Activated CD4-positive, alpha-beta memory T cell treated with anti-CD3 and anti-CD28 coated beads, Interleukin-2, amount 10 ng/mL, durations not matched to agents 7 days and 5 days (primary cell): ENCODE data around the gene EXOSC3. TPM values are rescaled to one million over a fixed set of nuclear protein-coding genes. Genes with fewer than 3 reads are reported as not detected.
A peak's percentile ranks its signal among the peaks of the same experiment; 100 is the strongest.

Experiments
- CTCF ChIA-PET: fragments of 350-600 bp; sonication (Branson Sonifier 250); formaldehyde crosslinking; loops from one replicate; lab custom pipeline; 2021; ENCODE audit warnings: antibody characterized with exemption, inconsistent platforms; lab: Charles Lee
- POLR2A ChIA-PET: fragments of 350-600 bp; sonication (Branson Sonifier 250); formaldehyde crosslinking; loops from one replicate; lab custom pipeline; 2021; ENCODE audit warnings: antibody characterized with exemption; lab: Charles Lee
- DNase-seq: peaks from one replicate; pipeline ENCODE4 v3.0.0-alpha.2; 2020
- H3K27ac Mint-ChIP-seq: one replicate; pipeline ENCODE4 v1.8.0; 2021; ENCODE audit warnings: mild to moderate bottlenecking, mixed read lengths
- H3K27me3 Mint-ChIP-seq: one replicate; pipeline ENCODE4 v1.8.0; 2021; ENCODE audit warnings: mixed read lengths
- H3K36me3 Mint-ChIP-seq: one replicate; pipeline ENCODE4 v1.8.0; 2021; ENCODE audit warnings: low read depth, mixed read lengths
- H3K4me1 Mint-ChIP-seq: one replicate; pipeline ENCODE4 v1.8.0; 2021; ENCODE audit warnings: mixed read lengths
- H3K4me3 Mint-ChIP-seq: one replicate; pipeline ENCODE4 v1.8.0; 2021; ENCODE audit warnings: mild to moderate bottlenecking, mixed read lengths
- H3K9me3 Mint-ChIP-seq: one replicate; pipeline ENCODE4 v1.8.0; 2021; ENCODE audit warnings: mixed read lengths
- total RNA-seq, 2 experiments: library from RNA; stranded (reverse); gene quantifications; one replicate each; pipeline ENCODE4 v1.2.3, GENCODE V29; 2021

EXOSC3 gene
- total RNA-seq, 2 experiments from 2014 or later, result 66.6 to 69.6 TPM

DNA sequence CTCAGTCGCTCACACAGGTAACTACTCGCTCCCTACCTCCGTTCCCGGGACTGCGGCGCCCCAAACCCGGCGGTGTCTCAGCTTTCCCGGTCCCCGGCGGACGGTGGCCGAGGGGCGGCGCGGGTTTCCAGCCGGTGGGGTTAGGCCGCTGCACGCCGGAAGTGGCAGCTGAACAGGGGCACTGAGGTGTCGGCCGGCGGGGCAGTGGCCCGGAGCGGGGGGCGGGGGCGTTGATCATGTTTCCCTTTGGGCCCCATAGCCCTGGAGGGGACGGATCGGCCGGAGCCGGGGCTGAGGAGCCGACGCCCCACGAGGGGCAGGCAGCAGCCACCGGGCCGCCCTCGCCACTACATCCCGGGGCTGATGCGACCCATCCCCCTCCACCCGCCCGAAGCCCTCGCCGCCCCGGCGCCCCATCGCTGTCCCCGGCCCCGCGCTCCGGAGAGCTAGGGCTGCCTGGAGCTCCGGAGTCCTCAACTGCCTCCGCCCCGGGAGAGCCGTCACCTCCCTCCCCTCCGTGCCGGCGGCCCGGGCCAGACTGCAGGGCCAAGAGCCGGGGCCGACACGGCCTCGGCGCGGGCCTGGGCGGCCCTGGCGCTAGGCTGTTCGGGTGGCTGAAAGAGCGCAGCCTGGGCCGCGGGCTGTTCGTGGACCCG is 15.9 kb upstream of the EXOSC3 start, which contains the start of gene DCAF10:
TSS of gene DCAF10 (plus strand) at position 167 of the 656 bp plus-strand sequence. CDS start at position 237, 70 bp downstream.
- H3K4me3 Mint-ChIP-seq, result peak within 1 kb of the TSS; percentile 89
- CTCF ChIA-PET, result interaction anchor here (0.6 to 1.6 kb wide), 5 partner anchors 11 to 102 kb away, joined by 3 to 6 read pairs (median 3); partner anchors contain the start of gene EXOSC3
- H3K4me1 Mint-ChIP-seq, result peaks cover 40% of the 10 kb centered on the region
- peaks cover 12% of the 10 kb centered on the region for H3K36me3 Mint-ChIP-seq
- peak; percentile 89 for DNase-seq
- no peaks in the 10 kb centered on the region for H3K9me3 Mint-ChIP-seq
- H3K27ac Mint-ChIP-seq, result peak within 1 kb of the TSS; percentile 83
- H3K27me3 Mint-ChIP-seq, result peaks cover 2% of the 10 kb centered on the region
- POLR2A ChIA-PET, result interaction anchor here (0.9 to 9.9 kb wide), 14 partner anchors 10 to 337 kb away, joined by 3 to 118 read pairs (median 4); partner anchors contain the start of genes EXOSC3, SLC25A51, TOMM5 and TRMT10B

DNA sequence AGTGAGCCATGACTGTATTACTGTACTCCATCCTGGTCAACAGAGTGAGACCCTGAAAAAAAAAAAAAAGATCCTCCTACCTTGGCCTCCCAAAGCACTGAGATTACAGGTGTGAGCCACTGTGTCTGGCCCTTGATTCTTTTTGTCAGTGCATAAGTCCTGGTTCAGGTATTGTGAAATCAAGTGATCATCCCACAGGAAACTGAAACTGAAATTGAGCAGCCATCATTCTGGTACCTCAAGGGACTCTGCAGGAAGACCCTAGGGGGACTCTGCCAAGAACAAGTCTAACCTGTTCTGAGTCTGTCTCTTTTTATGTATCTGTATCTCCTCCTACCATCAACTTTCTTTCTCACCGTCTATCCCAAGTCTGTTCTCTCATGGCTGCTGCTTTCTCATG is 13.8 kb upstream of the EXOSC3 start:
- Mint-ChIP-seq H3K36me3 (peaks cover 8% of the 10 kb centered on the region), H3K27me3 (peaks cover 5% of the 10 kb centered on the region), H3K9me3 (no peaks in the 10 kb centered on the region), H3K4me3 (peak overlapping the region; percentile 10), H3K27ac (peak overlapping the region; percentile 41), H3K4me1 (peaks cover 40% of the 10 kb centered on the region)
- POLR2A ChIA-PET, result interaction anchor here (9.9 kb wide), 1 partner anchor 15 kb away, joined by 118 read pairs; the partner anchor contains the start of gene EXOSC3
- DNase-seq, result no peak
- CTCF ChIA-PET, result interaction anchor here (0.7 kb wide), 1 partner anchor 14 kb away, joined by 3 read pairs; no protein-coding TSS in a partner anchor

DNA sequence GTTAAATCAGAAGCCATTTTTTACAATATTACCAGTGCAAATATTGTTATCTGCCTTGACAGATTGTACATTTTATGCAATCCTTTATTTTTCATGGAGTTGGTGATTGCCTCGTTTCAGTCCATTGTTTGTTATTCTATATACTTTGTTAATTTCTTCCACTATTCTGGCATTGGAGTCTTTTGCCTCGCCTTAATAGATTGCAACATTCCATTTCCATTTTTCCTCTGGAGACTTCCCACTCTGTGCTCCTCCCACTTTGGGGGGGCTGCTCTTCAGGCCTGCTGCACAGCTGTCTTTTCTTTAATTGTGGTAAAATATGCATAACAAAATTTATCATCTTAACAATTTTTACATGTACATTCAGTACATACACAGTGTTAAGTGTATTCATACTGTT is 11.4 kb upstream of the EXOSC3 start:
- POLR2A ChIA-PET, result no interaction called here
- Mint-ChIP-seq H3K4me3 (no peak overlapping the region), H3K36me3 (peaks cover 8% of the 10 kb centered on the region), H3K27ac (no peak overlapping the region), H3K27me3 (peaks cover 5% of the 10 kb centered on the region), H3K4me1 (peaks cover 24% of the 10 kb centered on the region), H3K9me3 (peaks cover 1% of the 10 kb centered on the region)
- CTCF ChIA-PET, result no interaction called here
- DNase-seq, result no peak

DNA sequence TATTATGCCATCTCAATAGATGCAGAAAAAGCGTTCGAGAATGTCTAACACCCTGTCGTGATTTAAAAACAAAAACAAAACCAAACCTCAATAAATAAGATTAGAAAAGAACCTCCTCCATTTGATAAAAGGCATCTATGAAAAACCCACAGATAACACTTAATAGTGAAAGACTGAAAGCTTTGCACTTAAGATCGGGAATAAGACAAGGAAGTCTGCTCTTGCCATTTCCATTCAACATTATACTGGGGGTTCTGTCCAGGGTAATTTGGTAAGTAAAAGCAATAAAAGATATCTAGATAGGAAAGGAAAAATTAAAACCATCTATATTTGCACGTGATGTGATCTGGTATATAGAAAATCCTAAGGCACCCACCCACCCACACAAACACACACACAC is 7.3 kb upstream of the EXOSC3 start:
- CTCF ChIA-PET, result no interaction called here
- Mint-ChIP-seq H3K9me3 (peaks cover 4% of the 10 kb centered on the region), H3K4me3 (no peak overlapping the region), H3K27me3 (peaks cover 5% of the 10 kb centered on the region), H3K27ac (no peak overlapping the region), H3K4me1 (peaks cover 4% of the 10 kb centered on the region), H3K36me3 (peaks cover 5% of the 10 kb centered on the region)
- DNase-seq, result no peak
- POLR2A ChIA-PET, result no interaction called here

DNA sequence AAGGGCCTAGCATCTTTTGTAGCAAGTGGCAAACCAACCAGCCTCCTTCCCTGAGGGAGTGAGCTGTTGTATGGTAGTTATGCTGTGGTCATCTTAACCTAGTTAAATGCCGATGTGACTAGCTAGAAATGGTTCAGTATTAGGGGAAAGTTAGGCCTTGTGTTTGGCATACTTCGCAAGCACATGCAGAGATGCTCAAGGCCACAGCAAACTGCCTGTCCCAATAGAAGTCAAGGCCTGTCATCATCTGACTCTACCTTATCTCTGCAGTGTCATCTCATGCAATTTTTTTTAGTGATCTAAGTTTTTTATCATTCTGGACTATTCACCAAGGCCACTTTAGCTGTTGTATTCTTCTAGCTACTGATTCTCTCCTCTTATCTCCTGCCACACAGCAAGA is 5.2 kb upstream of the EXOSC3 start:
- peaks cover 7% of the 10 kb centered on the region for H3K4me1 Mint-ChIP-seq
- ChIA-PET POLR2A (interaction anchor here (1.5 kb wide), 1 partner anchor 11 kb away, joined by 7 read pairs; the partner anchor contains the start of gene DCAF10), CTCF (no interaction called here)
- no peak overlapping the region for H3K4me3 Mint-ChIP-seq
- peaks cover 8% of the 10 kb centered on the region for H3K36me3 Mint-ChIP-seq
- DNase-seq, result no peak
- peaks cover 4% of the 10 kb centered on the region for H3K9me3 Mint-ChIP-seq
- H3K27ac Mint-ChIP-seq, result no peak overlapping the region
- H3K27me3 Mint-ChIP-seq, result peaks cover under 1% of the 10 kb centered on the region

DNA sequence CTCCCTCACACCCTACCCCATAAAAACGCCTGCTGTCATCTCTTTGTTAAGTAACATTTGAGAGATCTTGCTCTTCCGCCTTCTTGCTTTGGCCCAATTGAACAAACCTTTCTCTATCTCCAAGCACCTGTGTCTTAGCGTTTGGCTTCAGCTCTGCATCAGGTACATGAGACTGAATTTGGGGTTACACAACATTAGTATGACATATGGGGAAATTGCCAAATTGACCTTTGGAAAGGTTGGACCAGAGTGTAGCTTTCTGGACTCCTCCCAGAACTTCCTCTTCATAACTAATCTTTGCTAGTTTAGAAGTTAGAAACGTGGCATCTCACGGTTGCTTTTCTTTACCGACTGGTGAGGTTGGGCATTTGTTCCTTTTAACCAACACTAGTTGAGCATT is 3.5 kb upstream of the EXOSC3 start:
- Mint-ChIP-seq H3K27me3 (no peaks in the 10 kb centered on the region), H3K36me3 (peaks cover 22% of the 10 kb centered on the region), H3K4me3 (no peak overlapping the region), H3K27ac (no peak overlapping the region), H3K4me1 (peaks cover 21% of the 10 kb centered on the region), H3K9me3 (peaks cover 4% of the 10 kb centered on the region)
- no peak for DNase-seq
- ChIA-PET CTCF (no interaction called here), POLR2A (no interaction called here)

DNA sequence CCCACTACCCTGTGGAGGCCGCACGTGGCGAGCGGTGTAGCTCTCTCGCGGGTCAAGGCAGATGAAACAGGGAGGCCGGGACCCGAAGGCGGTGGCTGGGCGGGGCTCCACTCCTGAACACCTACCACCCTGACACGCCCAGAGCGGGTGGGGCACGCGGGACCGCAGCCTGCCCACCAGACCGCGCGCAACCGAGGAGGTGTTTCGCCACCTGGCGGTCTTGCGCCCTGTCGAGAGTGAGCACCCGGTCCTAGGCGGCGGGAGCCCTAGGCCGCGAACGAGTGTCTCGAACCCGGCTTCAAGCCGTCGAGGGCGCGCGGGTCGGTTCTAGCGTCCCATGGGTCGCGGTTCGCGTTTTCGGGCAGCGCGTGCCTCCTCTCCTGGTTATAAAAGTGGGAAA is 2.2 kb upstream of the EXOSC3 start:
- Mint-ChIP-seq H3K9me3 (peaks cover 4% of the 10 kb centered on the region), H3K36me3 (peaks cover 33% of the 10 kb centered on the region), H3K27me3 (no peaks in the 10 kb centered on the region), H3K4me3 (no peak overlapping the region), H3K27ac (no peak overlapping the region), H3K4me1 (peaks cover 33% of the 10 kb centered on the region)
- ChIA-PET CTCF (no interaction called here), POLR2A (no interaction called here)
- DNase-seq, result no peak

DNA sequence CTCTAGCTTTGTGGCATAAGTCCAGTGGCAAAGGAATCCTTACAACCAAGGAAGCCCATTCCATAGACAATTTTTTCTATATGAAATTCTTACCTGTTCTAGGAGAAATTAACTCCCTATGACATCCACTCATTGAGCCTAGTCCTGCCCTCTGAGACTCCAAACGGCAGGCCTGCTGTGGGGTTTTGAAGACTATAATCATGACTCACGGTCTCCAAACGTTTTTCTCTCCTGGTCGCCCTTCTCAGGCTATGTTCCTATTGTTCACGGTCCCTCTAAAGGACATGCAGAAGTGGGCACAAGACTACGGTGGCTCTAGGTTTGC is 611 bp downstream of the EXOSC3 start:
- H3K9me3 Mint-ChIP-seq, result no peaks in the 10 kb centered on the region
- no peaks in the 10 kb centered on the region for H3K27me3 Mint-ChIP-seq
- ChIA-PET POLR2A (interaction anchor here (0.5 to 3.4 kb wide), 11 partner anchors 9 to 318 kb away, joined by 3 to 118 read pairs (median 10); partner anchors contain the start of genes DCAF10, POLR1E, SLC25A51 and TOMM5), CTCF (interaction anchor here (1.1 to 1.4 kb wide), 4 partner anchors 17 to 119 kb away, joined by 3 to 6 read pairs (median 4); partner anchors contain the start of gene DCAF10)
- H3K4me3 Mint-ChIP-seq, result peak overlapping the region; percentile 98
- peaks cover 47% of the 10 kb centered on the region for H3K4me1 Mint-ChIP-seq
- peaks cover 54% of the 10 kb centered on the region for H3K36me3 Mint-ChIP-seq
- DNase-seq, result no peak
- H3K27ac Mint-ChIP-seq, result peak overlapping the region; percentile 95

DNA sequence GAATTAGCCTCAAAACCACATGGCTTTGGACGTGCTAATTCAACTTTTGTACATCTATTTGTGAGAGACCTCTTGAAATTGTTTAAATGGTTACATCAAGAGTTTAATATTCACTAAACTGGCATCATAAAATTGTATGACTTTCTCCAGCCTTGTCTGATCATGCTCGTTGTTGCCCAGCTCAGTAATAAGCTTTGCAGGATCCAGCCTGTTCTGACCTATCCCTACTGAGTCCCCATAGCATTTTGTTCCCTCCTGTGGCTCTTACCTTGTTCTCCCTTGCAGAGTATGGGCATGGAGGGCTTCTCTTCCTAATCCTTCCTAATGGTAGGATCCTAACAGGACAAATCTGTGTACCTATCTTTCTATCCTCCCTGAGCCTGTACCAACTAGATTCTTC is 6.3 kb downstream of the EXOSC3 start:
- CTCF ChIA-PET, result interaction anchor here (1.2 kb wide), 1 partner anchor 19 kb away, joined by 3 read pairs; no protein-coding TSS in a partner anchor
- POLR2A ChIA-PET, result interaction anchor here (1.4 kb wide), 1 partner anchor 9 kb away, joined by 5 read pairs; no protein-coding TSS in a partner anchor

DNA sequence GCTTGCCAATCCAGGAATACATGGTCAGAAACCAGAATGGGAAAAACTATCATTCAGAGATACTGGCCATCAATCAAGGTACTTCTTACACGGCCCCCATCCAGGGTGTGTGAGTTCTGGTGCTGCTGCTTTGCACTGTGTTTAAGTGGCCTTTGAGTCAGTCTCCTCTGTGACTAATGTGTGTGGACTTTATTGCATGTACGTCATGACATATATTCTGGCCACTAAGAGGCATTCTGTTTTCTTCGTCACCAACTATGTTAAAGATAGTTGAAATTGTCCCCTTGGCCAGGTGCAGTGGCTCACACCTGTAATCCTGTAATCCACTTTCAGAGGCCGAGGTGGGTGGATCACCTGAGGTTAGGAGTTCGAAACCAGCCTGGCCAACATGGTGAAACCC is 8.5 kb downstream of the EXOSC3 start:
- H3K4me3 Mint-ChIP-seq, result no peak overlapping the region
- H3K27me3 Mint-ChIP-seq, result no peaks in the 10 kb centered on the region
- CTCF ChIA-PET, result no interaction called here
- peaks cover 64% of the 10 kb centered on the region for H3K36me3 Mint-ChIP-seq
- no peak overlapping the region for H3K27ac Mint-ChIP-seq
- H3K4me1 Mint-ChIP-seq, result peaks cover 9% of the 10 kb centered on the region
- no peak for DNase-seq
- POLR2A ChIA-PET, result interaction anchor here (2.9 kb wide), 1 partner anchor 8 kb away, joined by 12 read pairs; the partner anchor contains the start of gene EXOSC3
- no peaks in the 10 kb centered on the region for H3K9me3 Mint-ChIP-seq

More for the DNA sequence above, 6.3 kb downstream of the EXOSC3 start:
- H3K9me3 Mint-ChIP-seq, result no peaks in the 10 kb centered on the region
- DNase-seq, result no peak
- H3K4me1 Mint-ChIP-seq, result peaks cover 29% of the 10 kb centered on the region
- no peak overlapping the region for H3K4me3 Mint-ChIP-seq
- no peak overlapping the region for H3K27ac Mint-ChIP-seq
- H3K36me3 Mint-ChIP-seq, result peaks cover 73% of the 10 kb centered on the region
- no peaks in the 10 kb centered on the region for H3K27me3 Mint-ChIP-seq

DNA sequence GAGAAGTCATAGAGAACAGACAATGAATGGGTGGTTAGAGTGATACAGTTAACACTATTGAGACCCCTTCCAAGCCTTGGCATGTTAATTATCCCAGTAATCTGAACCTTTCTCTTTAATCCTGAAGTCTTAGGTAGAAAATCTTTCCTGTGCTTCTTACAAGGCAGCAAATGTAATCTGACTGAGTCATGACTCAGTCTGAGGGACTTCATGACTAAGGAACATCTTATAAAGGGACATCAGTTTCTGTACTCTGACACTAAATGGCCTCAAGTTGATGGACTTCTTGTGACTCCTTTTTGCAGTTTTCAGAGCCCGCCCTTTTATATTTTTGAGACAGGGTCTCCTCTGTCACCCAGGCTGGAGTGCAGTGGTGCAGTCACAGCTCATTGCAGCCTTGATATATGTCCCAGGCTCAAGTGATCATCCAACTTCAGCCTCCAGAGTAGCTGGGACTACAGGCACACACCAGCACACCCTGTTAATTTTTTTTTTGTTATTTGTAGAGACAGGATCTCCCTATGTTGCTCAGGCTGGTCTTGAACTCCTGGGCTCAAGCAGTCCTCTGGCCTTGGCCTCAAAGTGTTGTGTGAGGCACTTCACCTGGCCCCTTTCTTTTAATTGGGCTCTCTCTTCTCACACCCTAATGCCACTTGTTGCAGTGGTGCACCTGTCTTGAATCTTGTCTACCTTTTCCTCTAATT is 9.5 kb downstream of the EXOSC3 start:
- no peaks in the 10 kb centered on the region for H3K27me3 Mint-ChIP-seq
- ChIA-PET POLR2A (interaction anchor here (2.9 kb wide), 1 partner anchor 9 kb away, joined by 12 read pairs; the partner anchor contains the start of gene EXOSC3), CTCF (interaction anchor here (2.0 kb wide), 1 partner anchor 27 kb away, joined by 7 read pairs; no protein-coding TSS in a partner anchor)
- H3K4me1 Mint-ChIP-seq, result no peaks in the 10 kb centered on the region
- H3K27ac Mint-ChIP-seq, result no peak overlapping the region
- DNase-seq, result no peak
- no peaks in the 10 kb centered on the region for H3K9me3 Mint-ChIP-seq
- no peak overlapping the region for H3K4me3 Mint-ChIP-seq
- peaks cover 55% of the 10 kb centered on the region for H3K36me3 Mint-ChIP-seq

DNA sequence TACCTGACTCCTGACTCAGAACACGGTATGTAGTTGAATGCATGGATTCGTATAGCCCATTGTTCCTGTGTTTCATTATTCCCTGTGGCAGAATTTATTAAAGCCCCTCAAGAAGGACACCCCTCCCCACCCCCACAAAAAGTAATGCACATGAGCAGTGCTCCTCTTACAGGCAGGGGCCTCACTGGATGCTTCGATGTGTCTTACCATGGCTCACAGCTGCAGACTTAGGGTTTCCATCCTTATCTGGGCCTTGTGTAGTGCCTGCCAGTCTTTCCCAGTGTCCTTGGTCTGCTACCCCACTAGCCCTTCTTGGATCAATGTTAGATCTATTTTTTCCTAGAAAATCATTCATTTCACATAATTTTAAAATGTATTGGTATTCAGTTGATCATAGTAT is 14.9 kb downstream of the EXOSC3 start:
- H3K27me3 Mint-ChIP-seq, result no peaks in the 10 kb centered on the region
- ChIA-PET CTCF (interaction anchor here (0.7 to 1.5 kb wide), 2 partner anchors 15 to 318 kb away, joined by 4 read pairs; partner anchors contain the start of gene EXOSC3), POLR2A (interaction anchor here (1.1 to 1.9 kb wide), 2 partner anchors 9 to 13 kb away, joined by 5 read pairs; no protein-coding TSS in a partner anchor)
- peaks cover 50% of the 10 kb centered on the region for H3K36me3 Mint-ChIP-seq
- H3K27ac Mint-ChIP-seq, result no peak overlapping the region
- H3K4me3 Mint-ChIP-seq, result no peak overlapping the region
- no peaks in the 10 kb centered on the region for H3K4me1 Mint-ChIP-seq
- H3K9me3 Mint-ChIP-seq, result no peaks in the 10 kb centered on the region
- no peak for DNase-seq
